Liver (tissue), 3 donors: Measurements from ENCODE around the gene PPP1R13B.

ENCODE experiments used
- EGR1 ChIP-seq, 2 donors: IDR thresholded peaks; 2 replicates each; pipeline ENCODE4 v1.6.1; 2016 to 2018; ENCODE audit warnings: antibody characterized with exemption in 2 of 2, low read depth in 2 of 2
- RXRA ChIP-seq, 2 donors: IDR thresholded peaks; 2 replicates each; pipeline ENCODE4 v1.6.1; 2017 to 2018; ENCODE audit warnings: antibody characterized with exemption in 2 of 2, mild to moderate bottlenecking in 1 of 2
- TAF1 ChIP-seq: conservative IDR thresholded peaks from 2 replicates; pipeline ENCODE4 v1.6.1; 2016; ENCODE audit warnings: antibody characterized with exemption, mild to moderate bottlenecking
- TF ChIP-seq, protein P1 (sequence below): IDR thresholded peaks from 2 replicates; pipeline ENCODE4 v1.6.1; 2016; ENCODE audit warnings: antibody characterized with exemption
- TF ChIP-seq, protein P2 (sequence below): fragments of 150-350 bp; IDR thresholded peaks from 2 replicates; pipeline ENCODE4 v1.5.1; 2017; ENCODE audit warnings: improper control_type of control experiment, low read depth, low read length; ENCODE audit not compliant: missing input control
- donor health status: healthy.
- donor health status: healthy.

GRCh38 chr14:103749860-103750259, 97.5 kb downstream of the PPP1R13B start:
- TF ChIP-seq, protein P1, sequence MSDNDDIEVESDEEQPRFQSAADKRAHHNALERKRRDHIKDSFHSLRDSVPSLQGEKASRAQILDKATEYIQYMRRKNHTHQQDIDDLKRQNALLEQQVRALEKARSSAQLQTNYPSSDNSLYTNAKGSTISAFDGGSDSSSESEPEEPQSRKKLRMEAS = no peak
- TF ChIP-seq, protein P2, sequence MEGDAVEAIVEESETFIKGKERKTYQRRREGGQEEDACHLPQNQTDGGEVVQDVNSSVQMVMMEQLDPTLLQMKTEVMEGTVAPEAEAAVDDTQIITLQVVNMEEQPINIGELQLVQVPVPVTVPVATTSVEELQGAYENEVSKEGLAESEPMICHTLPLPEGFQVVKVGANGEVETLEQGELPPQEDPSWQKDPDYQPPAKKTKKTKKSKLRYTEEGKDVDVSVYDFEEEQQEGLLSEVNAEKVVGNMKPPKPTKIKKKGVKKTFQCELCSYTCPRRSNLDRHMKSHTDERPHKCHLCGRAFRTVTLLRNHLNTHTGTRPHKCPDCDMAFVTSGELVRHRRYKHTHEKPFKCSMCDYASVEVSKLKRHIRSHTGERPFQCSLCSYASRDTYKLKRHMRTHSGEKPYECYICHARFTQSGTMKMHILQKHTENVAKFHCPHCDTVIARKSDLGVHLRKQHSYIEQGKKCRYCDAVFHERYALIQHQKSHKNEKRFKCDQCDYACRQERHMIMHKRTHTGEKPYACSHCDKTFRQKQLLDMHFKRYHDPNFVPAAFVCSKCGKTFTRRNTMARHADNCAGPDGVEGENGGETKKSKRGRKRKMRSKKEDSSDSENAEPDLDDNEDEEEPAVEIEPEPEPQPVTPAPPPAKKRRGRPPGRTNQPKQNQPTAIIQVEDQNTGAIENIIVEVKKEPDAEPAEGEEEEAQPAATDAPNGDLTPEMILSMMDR = no peak
- TF ChIP-seq RXRA (IDR thresholded peaks at IDR 0.05) (no peak), EGR1 (IDR thresholded peaks at IDR 0.05; ENCODE audit: low read depth in 2 of 2) (no peak), TAF1 (no peak)
